Neutrophil (primary cell): ENCODE data around the gene WDR77.
A peak's percentile ranks its signal among the peaks of the same experiment; 100 is the strongest.

Experiments
- H3K27ac ChIP-seq: fragments of 200-600 bp; sonication (generic); 2 replicates; pipeline ENCODE4 v1.5.1; 2016; ENCODE audit warnings: mild to moderate bottlenecking, moderate library complexity
- H3K27me3 ChIP-seq: fragments of 200-600 bp; sonication (generic); 2 replicates; pipeline ENCODE4 v1.6.0; 2016; ENCODE audit warnings: mild to moderate bottlenecking
- H3K36me3 ChIP-seq: fragments of 200-600 bp; sonication (generic); 2 replicates; pipeline ENCODE4 v1.5.1; 2017
- H3K4me1 ChIP-seq, 2 experiments: fragments of 200-600 bp in 1 of 2; sonication (generic) in 1 of 2; 1 replicate in 1 of 2; 2 replicates in 1 of 2; pipeline versions ENCODE4 v1.5.1 to v1.6.1; 2013 to 2016; ENCODE audit warnings: low read depth in 1 of 2, low read length in 1 of 2, mild to moderate bottlenecking in 1 of 2, moderate library complexity in 1 of 2; ENCODE audit not compliant: control insufficient read depth in 1 of 2, insufficient read depth in 1 of 2
- H3K4me3 ChIP-seq, 2 experiments: fragments of 200-600 bp in 1 of 2; sonication (generic) in 1 of 2; 1 replicate in 1 of 2; 2 replicates in 1 of 2; pipeline ENCODE4 v1.5.1; 2013 to 2016; ENCODE audit warnings: low read depth in 1 of 2, low read length in 1 of 2, mild to moderate bottlenecking in 1 of 2, moderate library complexity in 1 of 2
- H3K9me3 ChIP-seq: fragments of 200-600 bp; sonication (generic); 2 replicates; pipeline ENCODE4 v1.5.1; 2016
- CTCF ChIP-seq: fragments of 200-600 bp; sonication (generic); IDR thresholded peaks from 2 replicates; pipeline ENCODE4 v1.5.1; 2016; ENCODE audit warnings: antibody characterized with exemption

The WDR77 gene

DNA sequence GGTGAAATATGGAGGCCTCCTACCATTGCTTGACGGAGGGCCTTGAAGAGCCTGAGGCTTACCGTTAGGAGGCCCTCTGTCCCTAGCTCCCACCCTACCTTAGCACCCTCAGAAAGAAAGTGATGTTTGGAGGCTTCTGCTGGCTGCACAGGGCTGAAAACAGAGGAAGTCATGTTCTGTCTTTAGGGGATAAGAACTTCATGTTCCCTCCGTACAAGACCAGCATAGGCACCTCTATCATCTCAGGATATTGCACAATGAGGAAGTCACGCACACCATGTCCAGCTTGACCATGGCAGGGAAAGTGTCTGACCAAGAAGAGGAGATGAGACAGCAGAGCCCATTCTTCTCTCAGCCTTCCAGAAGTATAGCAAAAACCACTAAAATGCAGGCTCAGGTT lies 40.5 kb upstream of the WDR77 start:
- Histone ChIP-seq H3K9me3 (no peaks in the 10 kb centered on the region), H3K36me3 (no peaks in the 10 kb centered on the region), H3K4me3 (peak overlapping the region; percentile 21 to 33), H3K27ac (peak overlapping the region; percentile 90), H3K4me1 (peaks cover 47 to 49% of the 10 kb centered on the region in 2 experiments), H3K27me3 (no peaks in the 10 kb centered on the region)
- TF ChIP-seq CTCF = no peak

DNA sequence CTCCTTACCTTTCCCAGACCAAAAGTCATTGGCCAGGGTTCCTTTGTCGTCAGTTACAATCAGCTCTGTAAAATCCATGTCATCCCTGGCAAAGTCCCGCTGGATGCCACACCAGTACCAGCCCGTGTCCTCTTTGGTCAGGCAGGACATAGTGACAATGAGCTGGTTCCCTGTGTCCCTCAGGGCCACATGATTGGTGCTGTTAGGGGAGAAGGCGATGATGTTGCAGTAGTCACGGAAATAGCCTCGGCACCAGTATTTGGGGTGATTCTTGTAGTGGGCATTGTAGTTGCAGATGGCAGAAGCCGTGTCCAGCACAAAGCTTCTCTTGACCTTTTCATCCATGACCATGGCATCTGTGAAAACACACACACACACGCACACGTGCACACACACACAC lies 39.6 kb upstream of the WDR77 start:
- Histone ChIP-seq H3K27me3 (no peaks in the 10 kb centered on the region), H3K36me3 (no peaks in the 10 kb centered on the region), H3K4me1 (peaks cover 53 to 56% of the 10 kb centered on the region in 2 experiments), H3K9me3 (no peaks in the 10 kb centered on the region), H3K27ac (peak overlapping the region; percentile 90), H3K4me3 (no peak overlapping the region)
- TF ChIP-seq CTCF = no peak

- H3K4me1 ChIP-seq = peaks cover 53 to 60% of the 10 kb centered on the region in 2 experiments
- H3K9me3 ChIP-seq = no peaks in the 10 kb centered on the region
- H3K4me3 ChIP-seq = no peak overlapping the region
- H3K36me3 ChIP-seq = no peaks in the 10 kb centered on the region
- peak overlapping the region; percentile 90 for H3K27ac ChIP-seq
- H3K27me3 ChIP-seq = no peaks in the 10 kb centered on the region
- no peak for TF ChIP-seq CTCF
These were observed 38.1 kb upstream of the WDR77 start for GRCh38 chr1:111487133-111487532.

GRCh38 chr1:111486431-111486830 lies 37.4 kb upstream of the WDR77 start:
- H3K36me3 ChIP-seq = no peaks in the 10 kb centered on the region
- peaks cover 58 to 60% of the 10 kb centered on the region in 2 experiments for H3K4me1 ChIP-seq
- no peaks in the 10 kb centered on the region for H3K9me3 ChIP-seq
- no peaks in the 10 kb centered on the region for H3K27me3 ChIP-seq
- H3K27ac ChIP-seq = no peak overlapping the region
- no peak for TF ChIP-seq CTCF
- H3K4me3 ChIP-seq = no peak overlapping the region

GRCh38 chr1:111484391-111485026 lies 35.5 kb upstream of the WDR77 start:
- no peaks in the 10 kb centered on the region for H3K9me3 ChIP-seq
- TF ChIP-seq CTCF = no peak
- H3K36me3 ChIP-seq = no peaks in the 10 kb centered on the region
- peaks cover 57 to 60% of the 10 kb centered on the region in 2 experiments for H3K4me1 ChIP-seq
- H3K27me3 ChIP-seq = no peaks in the 10 kb centered on the region
- peak overlapping the region; percentile 61 for H3K27ac ChIP-seq
- H3K4me3 ChIP-seq = no peak overlapping the region
